Testis (tissue), 3 donors: ENCODE measurements around the gene UPK3BL2. TPM values are rescaled to one million over a fixed set of nuclear protein-coding genes. Genes with fewer than 3 reads are reported as not detected.
"Not testable (repeated sequence)": the region's sequence is repeated elsewhere in the genome, so short reads cannot be mapped to it uniquely, and the experiment has no call there.

Experiments
- DNase-seq: peaks from one replicate; pipeline ENCODE4 v3.0.0-alpha.2; 2019
- H3K27ac ChIP-seq, 2 donors: fragments of 200-600 bp; sonication (generic); one replicate each; pipeline ENCODE4 v1.5.1; 2019
- H3K27me3 ChIP-seq: fragments of 200-600 bp; sonication (generic); one replicate; pipeline ENCODE4 v1.5.1; 2019
- H3K36me3 ChIP-seq: fragments of 200-600 bp; sonication (generic); one replicate; pipeline ENCODE4 v1.5.1; 2017; ENCODE audit warnings: low read depth; ENCODE audit errors: missing control alignments
- H3K4me1 ChIP-seq: fragments of 200-600 bp; sonication (generic); one replicate; pipeline ENCODE4 v1.5.1; 2019
- H3K4me3 ChIP-seq, 2 donors: fragments of 200-600 bp; sonication (generic); one replicate each; pipeline ENCODE4 v1.5.1; 2017 to 2019
- H3K9me3 ChIP-seq: fragments of 200-600 bp; sonication (generic); one replicate; pipeline ENCODE4 v1.5.1; 2017
- WGBS, 2 donors: methylation state at CpG; one replicate each; pipeline ENCODE4 v1.1.5; 2018; 5-methylcytosine and 5-hydroxymethylcytosine counted together
- intact Hi-C: fragments of 100-400 bp; cut with DNase I; formaldehyde crosslinking; loops from one replicate; pipeline ENCODE4 v1.15.1; 2023; ENCODE audit warnings: low total_unique reads
- polyA plus RNA-seq: library from polyadenylated mRNA; stranded (reverse); fragments of 350-450 nt; fragmentation: Illumina TruSeq; extraction: RNeasy Lipid Tissue Mini Kit (QIAGEN cat#74804); gene quantifications from one replicate; pipeline ENCODE4 v1.2.3, GENCODE V29; 2014; ENCODE audit warnings: low read depth, low replicate concordance; ENCODE audit not compliant: insufficient read depth
- total RNA-seq, 2 donors: library from RNA; depleted of rRNA; stranded (reverse); fragments of >200 nt; gene quantifications; one replicate each; pipeline ENCODE4 v1.2.3, GENCODE V29; 2016

UPK3BL2 gene
- total and polyA plus RNA-seq, 3 donors from 2014 or later: 4.4 to 10.5 (median 5.6) TPM

GRCh38 chr7:102511860-102512522 is 31.5 kb downstream of the UPK3BL2 start:
- DNase-seq, H3K4me1 ChIP-seq, H3K9me3 ChIP-seq, H3K4me3 ChIP-seq, H3K36me3 ChIP-seq, intact Hi-C loops, H3K27ac ChIP-seq, H3K27me3 ChIP-seq: not testable (repeated sequence)
- no CpG with 5 or more reads among the region's 30 CpGs for WGBS, 2 donors

- H3K36me3 ChIP-seq, H3K9me3 ChIP-seq, intact Hi-C loops, H3K27ac ChIP-seq, H3K4me1 ChIP-seq, H3K4me3 ChIP-seq, H3K27me3 ChIP-seq, DNase-seq: not testable (repeated sequence)
- 82% methylated on average over 5 of the region's 8 CpGs; no CpG with 5 or more reads in 1 of the 2 donors for WGBS, 2 donors
Observed at GRCh38 chr7:102510575-102510974, 32.9 kb downstream of the UPK3BL2 start.

GRCh38 chr7:102507410-102508088 is 35.9 kb downstream of the UPK3BL2 start:
- H3K27me3 ChIP-seq, DNase-seq, H3K4me1 ChIP-seq, H3K36me3 ChIP-seq, intact Hi-C loops, H3K27ac ChIP-seq, H3K9me3 ChIP-seq, H3K4me3 ChIP-seq: not testable (repeated sequence)
- WGBS, 2 donors: 94% methylated on average over 2 of the region's 8 CpGs; no CpG with 5 or more reads in 1 of the 2 donors

GRCh38 chr7:102505298-102506185 is 38.0 kb downstream of the UPK3BL2 start:
- intact Hi-C loops, H3K9me3 ChIP-seq, H3K27me3 ChIP-seq, DNase-seq, H3K4me3 ChIP-seq, H3K4me1 ChIP-seq, H3K27ac ChIP-seq, H3K36me3 ChIP-seq: not testable (repeated sequence)
- no CpG with 5 or more reads among the region's 24 CpGs for WGBS, 2 donors

GRCh38 chr7:102503141-102503540 is 40.4 kb downstream of the UPK3BL2 start:
- H3K36me3 ChIP-seq, H3K9me3 ChIP-seq, H3K4me3 ChIP-seq, H3K27me3 ChIP-seq, DNase-seq, H3K4me1 ChIP-seq, H3K27ac ChIP-seq, intact Hi-C loops: not testable (repeated sequence)
- WGBS, 2 donors: no CpG with 5 or more reads among the region's 12 CpGs

- H3K4me3 ChIP-seq, H3K27ac ChIP-seq, H3K27me3 ChIP-seq, H3K4me1 ChIP-seq, H3K9me3 ChIP-seq, intact Hi-C loops, H3K36me3 ChIP-seq: not testable (repeated sequence)
- WGBS, 2 donors: 95% methylated on average over 15 of the region's 16 CpGs; no CpG with 5 or more reads in 1 of the 2 donors
- DNase-seq: peak; percentile 13
Observed at GRCh38 chr7:102498321-102498720, 45.2 kb downstream of the UPK3BL2 start.

- H3K27ac ChIP-seq, H3K27me3 ChIP-seq, DNase-seq, H3K4me1 ChIP-seq, H3K9me3 ChIP-seq, H3K4me3 ChIP-seq, H3K36me3 ChIP-seq, intact Hi-C loops: not testable (repeated sequence)
- WGBS, 2 donors: 86% methylated on average over 1 of the region's 5 CpGs; no CpG with 5 or more reads in 1 of the 2 donors
Observed at GRCh38 chr7:102497308-102497707, 46.2 kb downstream of the UPK3BL2 start.

GRCh38 chr7:102496861-102497260 is 46.6 kb downstream of the UPK3BL2 start:
- H3K4me3 ChIP-seq, DNase-seq, intact Hi-C loops: not testable (repeated sequence)

GRCh38 chr7:102494473-102495149 is 48.9 kb downstream of the UPK3BL2 start:
- DNase-seq, H3K27ac ChIP-seq, H3K9me3 ChIP-seq, intact Hi-C loops, H3K4me3 ChIP-seq, H3K27me3 ChIP-seq, H3K4me1 ChIP-seq, H3K36me3 ChIP-seq: not testable (repeated sequence)
- WGBS, 2 donors: no CpG with 5 or more reads among the region's 67 CpGs

More at GRCh38 chr7:102496861-102497260, 46.6 kb downstream of the UPK3BL2 start:
- not testable (repeated sequence) for H3K9me3 ChIP-seq, H3K27me3 ChIP-seq, H3K4me1 ChIP-seq, H3K36me3 ChIP-seq, H3K27ac ChIP-seq
- 77% methylated on average over 3 of the region's 10 CpGs; no CpG with 5 or more reads in 1 of the 2 donors for WGBS, 2 donors

- H3K36me3 ChIP-seq, H3K9me3 ChIP-seq, H3K4me1 ChIP-seq, H3K4me3 ChIP-seq, H3K27ac ChIP-seq, intact Hi-C loops, H3K27me3 ChIP-seq: not testable (repeated sequence)
- no CpG with 5 or more reads among the region's 15 CpGs for WGBS, 2 donors
- peak; percentile 13 for DNase-seq
Observed at GRCh38 chr7:102494026-102494425, 49.5 kb downstream of the UPK3BL2 start.

- H3K27ac ChIP-seq, H3K36me3 ChIP-seq, H3K4me1 ChIP-seq, intact Hi-C loops, H3K27me3 ChIP-seq, H3K9me3 ChIP-seq, DNase-seq, H3K4me3 ChIP-seq: not testable (repeated sequence)
- no CpG with 5 or more reads among the region's 33 CpGs for WGBS, 2 donors
Observed at GRCh38 chr7:102493220-102493935, 50.1 kb downstream of the UPK3BL2 start.
